H54 (cell line): Measurements from ENCODE around the gene GLTP.
"Not testable (repeated sequence)": the region's sequence is repeated elsewhere in the genome, so short reads cannot be mapped to it uniquely, and the experiment has no call there.

Experiments used
- DNase-seq: peaks from one replicate; pipeline ENCODE4 v3.0.0; 2011; ENCODE audit warnings: low spot score, mixed read lengths; ENCODE audit not compliant: insufficient read length
- FAIRE-seq: peaks from 3 replicates; lab custom pipeline; 2011; peaks lifted over from hg19 to GRCh38; lab: Jason Lieb, UNC
- POLR2A ChIP-seq: IDR thresholded peaks from 2 replicates; pipeline ENCODE4 v1.6.1; 2011; ENCODE audit warnings: low read depth, mild to moderate bottlenecking, low read length

Gene GLTP

DNA sequence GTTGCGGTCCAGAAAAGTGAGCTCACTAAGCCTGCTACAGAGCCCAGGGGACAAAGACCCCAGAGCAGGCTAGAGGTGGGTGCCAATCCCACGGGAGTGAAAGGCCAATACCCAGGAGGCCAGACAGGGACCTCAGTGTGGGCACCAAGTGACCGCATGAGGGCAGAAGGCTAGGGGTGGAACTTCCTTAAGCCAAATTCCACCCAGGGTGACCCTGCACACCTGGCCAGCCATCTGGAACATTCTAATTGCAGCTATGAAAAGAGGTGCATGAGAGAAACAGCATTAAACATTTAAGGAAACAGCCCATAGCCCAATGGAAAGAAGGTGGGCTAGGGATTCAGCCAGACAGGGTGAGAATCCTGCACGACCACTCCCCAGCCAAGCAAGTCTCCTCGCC, 19.4 kb downstream of the GLTP start:
- no peak for TF ChIP-seq POLR2A
- FAIRE-seq (no peak), DNase-seq (no peak)

- no peak for TF ChIP-seq POLR2A
- DNase-seq (no peak), FAIRE-seq (no peak)
These were observed 21.6 kb downstream of the GLTP start for GRCh38 chr12:109858764-109859163.

- no peak for TF ChIP-seq POLR2A
- DNase-seq = no peak
- no peak for FAIRE-seq
These were observed 22.6 kb downstream of the GLTP start for GRCh38 chr12:109857715-109858114.

DNA sequence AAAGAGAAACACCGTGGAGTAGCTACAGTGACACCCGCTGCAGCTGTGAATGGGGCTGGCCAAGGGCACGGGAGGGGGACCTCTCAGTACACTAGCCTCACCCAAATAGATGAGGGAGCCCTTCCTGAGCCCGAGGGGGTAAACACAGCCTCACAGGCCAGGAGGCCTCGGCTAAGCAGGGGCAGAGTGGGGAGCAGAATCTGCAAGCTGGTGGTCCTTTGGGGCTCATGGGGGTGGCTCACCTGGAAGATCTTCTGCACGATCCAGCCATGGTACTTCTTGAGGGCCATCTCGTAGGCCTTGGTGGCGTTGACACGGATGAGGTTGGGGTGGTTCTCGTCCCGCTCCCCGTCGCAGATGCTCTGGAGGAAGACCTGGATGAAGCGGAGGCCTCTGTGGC, 25.0 kb downstream of the GLTP start:
- DNase-seq (no peak), FAIRE-seq (no peak)
- no peak for TF ChIP-seq POLR2A

GRCh38 chr12:109850518-109850917, 29.8 kb downstream of the GLTP start:
- FAIRE-seq, DNase-seq: not testable (repeated sequence)

DNA sequence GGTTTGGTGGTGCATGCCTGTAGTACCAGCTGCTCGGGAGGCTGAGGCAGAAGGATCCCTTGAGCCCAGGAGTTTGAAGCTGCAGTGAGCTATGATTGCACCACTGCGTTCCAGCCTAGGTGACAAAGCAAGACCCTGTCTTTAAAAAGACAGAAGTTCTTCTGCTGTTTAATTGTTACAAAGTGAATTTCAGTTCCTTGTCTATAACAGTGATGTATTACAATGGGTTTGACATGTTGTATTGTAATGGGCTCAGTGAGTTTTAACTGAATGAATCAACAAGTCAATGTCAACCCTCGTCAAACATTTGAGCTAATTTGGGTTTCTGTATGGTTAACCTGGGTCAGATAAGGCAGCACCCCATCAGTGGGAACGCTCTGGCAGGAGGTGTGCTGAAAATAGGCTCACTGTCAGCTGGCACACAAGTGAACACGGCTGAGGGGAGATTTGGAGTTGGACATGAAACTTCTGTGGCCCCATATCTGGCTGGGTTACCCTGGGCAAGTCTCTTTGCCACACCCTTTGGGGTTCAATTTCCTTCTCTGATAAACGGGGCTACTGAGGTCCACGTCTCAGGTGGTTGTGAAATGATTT, 33.1 kb downstream of the GLTP start:
- DNase-seq (no peak), FAIRE-seq (no peak)

DNA sequence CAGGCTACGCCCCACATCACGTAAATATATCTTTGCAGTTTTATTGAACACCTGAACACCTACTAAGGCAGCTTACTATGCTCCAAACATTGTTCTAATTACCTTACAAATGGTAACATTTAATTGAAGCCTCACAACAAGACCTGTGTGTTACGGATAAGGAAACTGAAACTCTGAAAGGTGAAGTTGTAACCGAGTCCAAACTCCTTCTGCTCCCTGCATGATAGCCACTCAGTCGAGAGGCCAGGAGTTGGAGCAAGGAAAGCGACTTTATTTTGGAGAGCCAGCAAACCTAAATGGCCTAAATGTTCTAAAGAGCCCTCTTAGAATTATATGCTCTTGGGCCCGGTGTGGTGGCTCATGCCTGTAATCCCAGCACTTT, 34.5 kb downstream of the GLTP start:
- no peak for TF ChIP-seq POLR2A
- DNase-seq (no peak), FAIRE-seq (no peak)

More for the DNA sequence above, 33.1 kb downstream of the GLTP start:
- TF ChIP-seq POLR2A = no peak

- DNase-seq = peak; percentile 89
- no peak for FAIRE-seq
- no peak for TF ChIP-seq POLR2A
These were observed 35.1 kb downstream of the GLTP start for GRCh38 chr12:109844983-109845823.

DNA sequence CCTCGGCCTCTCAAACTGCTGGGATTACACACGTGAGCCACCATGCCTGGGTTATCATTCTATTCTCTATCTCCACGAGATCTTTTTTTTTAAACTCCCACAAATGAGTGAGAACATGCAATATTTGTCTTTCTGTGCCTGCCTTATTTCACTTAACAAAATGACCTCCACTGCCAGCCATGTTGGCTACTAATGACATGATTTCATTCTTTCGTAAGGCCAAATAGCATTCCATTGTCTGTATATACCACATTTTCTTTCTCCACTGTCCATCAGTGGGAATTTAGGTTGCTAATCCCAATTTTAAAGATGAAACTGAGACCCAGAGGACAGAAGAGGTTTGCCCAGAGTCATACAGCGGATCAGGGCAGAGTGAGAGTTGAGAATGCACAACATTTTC, 36.2 kb downstream of the GLTP start:
- TF ChIP-seq POLR2A = no peak
- no peak for DNase-seq
- no peak for FAIRE-seq

DNA sequence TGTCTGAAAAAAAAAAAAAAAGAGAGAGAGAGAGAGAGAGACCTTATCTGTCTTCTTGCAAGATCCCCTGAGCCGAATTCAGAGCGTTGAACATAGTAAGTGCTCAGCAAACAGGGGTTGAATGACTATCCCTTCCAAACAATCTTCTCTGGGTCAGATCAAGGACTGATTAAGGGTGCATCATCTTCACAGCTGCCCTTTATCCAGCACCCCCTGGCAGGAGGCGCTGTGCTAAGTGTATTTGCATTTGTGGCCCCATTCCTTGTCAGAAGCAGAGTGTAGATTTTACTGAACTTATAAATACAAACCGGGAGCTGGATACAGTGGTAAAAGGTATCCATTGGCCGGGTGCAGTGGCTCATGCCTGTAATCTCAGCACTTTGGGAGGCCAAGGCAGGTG, 38.3 kb downstream of the GLTP start:
- DNase-seq (no peak), FAIRE-seq (no peak)
- TF ChIP-seq POLR2A = no peak

DNA sequence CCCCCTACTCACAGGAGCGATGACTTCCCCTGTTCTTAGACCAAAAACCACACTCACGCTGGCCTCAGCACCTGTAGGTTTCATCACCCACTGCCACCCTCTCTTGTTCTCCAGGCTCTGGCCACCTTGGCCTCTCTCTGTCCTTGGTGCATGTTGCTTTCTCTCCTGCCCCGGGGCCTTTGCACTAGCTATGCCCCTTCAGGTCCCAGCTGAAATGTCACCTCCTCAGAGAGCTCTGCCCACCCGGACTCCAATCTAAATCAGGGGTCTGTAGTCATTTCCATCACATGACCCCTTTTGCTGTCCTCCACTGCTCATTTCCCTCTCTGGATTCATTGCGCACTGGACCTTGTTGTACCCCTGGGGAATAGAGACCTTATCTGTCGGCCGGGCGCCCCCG, 39.0 kb downstream of the GLTP start:
- no peak for FAIRE-seq
- TF ChIP-seq POLR2A = no peak
- DNase-seq = no peak

DNA sequence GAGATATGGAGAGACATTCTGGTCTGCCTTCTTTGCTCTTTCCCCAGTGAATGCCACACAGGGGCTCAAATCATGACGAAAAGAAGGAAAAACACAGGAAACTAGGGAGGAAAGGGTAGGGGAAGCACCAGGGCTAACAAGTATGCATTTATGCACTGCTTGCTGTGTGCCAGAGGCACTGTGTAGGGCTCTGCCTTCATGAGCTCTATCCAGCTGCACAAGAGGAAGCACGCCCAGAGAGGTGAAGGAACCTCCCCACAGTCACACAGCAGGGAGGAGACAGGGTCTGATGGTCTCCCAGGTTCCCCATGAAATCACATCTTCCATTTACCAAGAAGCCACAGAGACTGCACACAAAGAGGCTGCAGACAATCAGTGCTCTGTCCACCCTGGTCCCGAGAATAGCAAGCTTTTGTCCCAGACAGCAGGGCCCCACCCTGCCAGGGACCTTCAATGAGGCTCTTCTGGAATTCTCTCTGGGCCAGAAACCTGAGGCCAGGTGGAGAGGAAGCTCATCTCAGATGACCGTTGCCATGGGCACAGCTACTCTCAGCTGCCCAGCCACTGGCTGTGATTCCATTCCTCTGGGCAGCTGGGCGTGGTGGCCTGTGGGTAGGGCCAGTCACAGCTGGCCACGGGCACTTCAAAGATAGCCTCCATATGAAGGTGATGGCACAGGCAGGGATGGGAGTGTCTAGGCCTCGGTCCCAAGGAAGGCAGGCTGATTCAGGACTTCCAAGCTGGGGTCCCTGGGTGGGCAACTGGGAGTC, 39.9 kb downstream of the GLTP start:
- DNase-seq = peak; percentile 78
- TF ChIP-seq POLR2A = no peak
- FAIRE-seq = no peak

DNA sequence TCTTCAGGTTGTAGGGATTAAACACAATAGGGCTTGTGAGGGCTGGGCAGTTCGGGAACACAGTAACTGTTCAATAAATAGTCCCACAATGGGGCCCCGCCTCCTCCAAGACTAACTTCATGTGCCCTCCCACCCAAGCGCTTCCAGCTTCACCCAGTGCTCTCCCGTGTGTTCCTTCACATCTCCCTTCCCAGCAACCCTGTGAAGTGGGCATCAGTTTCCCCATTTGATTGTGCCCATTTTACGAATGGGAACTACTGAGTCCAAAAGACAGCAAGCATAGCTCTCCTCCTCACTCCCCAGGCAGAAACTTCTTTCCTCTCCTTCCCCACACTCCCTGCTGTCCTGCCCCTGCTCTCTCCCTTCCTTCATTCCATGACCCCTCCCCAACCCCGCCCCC, 40.9 kb downstream of the GLTP start:
- DNase-seq (no peak), FAIRE-seq (no peak)
- no peak for TF ChIP-seq POLR2A

GRCh38 chr12:109836916-109837315, 43.4 kb downstream of the GLTP start:
- DNase-seq (no peak), FAIRE-seq (no peak)
- TF ChIP-seq POLR2A = no peak
